Measurements from ENCODE around the gene TNKS2.

Gene TNKS2

DNA sequence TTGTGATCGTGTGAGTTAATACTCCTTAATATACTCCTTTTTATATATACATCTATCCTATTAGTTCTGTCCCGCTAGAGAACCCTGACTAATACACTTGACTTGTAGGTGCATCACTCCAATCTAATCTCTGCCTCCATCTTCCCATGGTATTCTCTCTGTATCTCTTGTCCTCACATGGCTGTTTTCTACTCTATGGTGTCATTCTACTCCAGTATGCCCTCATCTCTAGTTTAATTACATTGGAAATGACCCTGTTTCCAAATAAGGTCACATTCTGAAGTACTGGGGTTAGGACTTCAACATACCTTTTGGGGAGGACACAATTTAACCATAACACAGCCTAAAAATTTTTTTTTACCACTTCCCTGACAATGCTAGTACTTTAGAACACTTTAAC lies 25.8 kb upstream of the TNKS2 start:
- H3K9ac ChIP-seq (ENCODE audit: low read length in 5 of 5), result no peak overlapping the region
- no peaks in the 10 kb centered on the region for H3K36me3 ChIP-seq (ENCODE audit: control insufficient read depth in 5 of 5, insufficient read depth in 5 of 5, low read length in 5 of 5)

GRCh38 chr10:91772869-91773268 lies 25.4 kb upstream of the TNKS2 start:
- Histone ChIP-seq H3K4me3 (ENCODE audit: low read depth in 1 of 5, low read length in 5 of 5) (no peak overlapping the region), H3K4me1 (ENCODE audit: control insufficient read depth in 5 of 5, insufficient read depth in 5 of 5, low read length in 5 of 5) (no peaks in the 10 kb centered on the region), H3K27ac (ENCODE audit: low read depth, low read length) (no peak overlapping the region), H3K9ac (ENCODE audit: low read length in 5 of 5) (no peak overlapping the region), H3K27me3 (ENCODE audit: control insufficient read depth in 5 of 5, insufficient read depth in 4 of 5, low read length in 5 of 5) (peaks cover 0 to 4% (median 0%) of the 10 kb centered on the region in 5 donors), H3K36me3 (ENCODE audit: control insufficient read depth in 5 of 5, insufficient read depth in 5 of 5, low read length in 5 of 5) (no peaks in the 10 kb centered on the region), H3K9me3 (ENCODE audit: control insufficient read depth in 5 of 5, low read length in 5 of 5) (no peaks in the 10 kb centered on the region)

More for the DNA sequence above, 25.8 kb upstream of the TNKS2 start:
- Histone ChIP-seq H3K4me1 (ENCODE audit: control insufficient read depth in 5 of 5, insufficient read depth in 5 of 5, low read length in 5 of 5) (no peaks in the 10 kb centered on the region), H3K27me3 (ENCODE audit: control insufficient read depth in 5 of 5, insufficient read depth in 4 of 5, low read length in 5 of 5) (peaks cover 0 to 4% (median 0%) of the 10 kb centered on the region in 5 donors), H3K9me3 (ENCODE audit: control insufficient read depth in 5 of 5, low read length in 5 of 5) (no peaks in the 10 kb centered on the region), H3K4me3 (ENCODE audit: low read depth in 1 of 5, low read length in 5 of 5) (no peak overlapping the region), H3K27ac (ENCODE audit: low read depth, low read length) (no peak overlapping the region)

DNA sequence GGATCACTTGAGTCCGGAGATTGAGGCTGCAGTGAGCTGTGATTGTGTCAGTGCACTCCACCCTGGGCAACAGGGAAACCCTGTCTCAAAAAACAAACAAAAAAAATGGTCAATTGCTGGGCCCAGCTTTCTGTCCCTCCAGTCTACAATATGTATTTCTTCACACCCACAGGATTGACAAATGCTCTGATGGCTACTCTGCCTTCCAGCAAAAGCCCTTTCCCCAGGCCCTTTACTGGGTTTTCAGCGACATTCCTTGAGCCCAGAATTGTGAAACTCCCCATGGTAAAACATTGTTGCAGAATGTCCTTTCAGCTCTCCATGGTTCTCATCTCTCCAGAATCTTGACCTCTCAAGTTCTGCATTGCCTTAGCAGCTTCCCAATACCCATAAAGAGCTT lies 23.7 kb upstream of the TNKS2 start:
- Histone ChIP-seq H3K4me1 (ENCODE audit: control insufficient read depth in 5 of 5, insufficient read depth in 5 of 5, low read length in 5 of 5) (no peaks in the 10 kb centered on the region), H3K36me3 (ENCODE audit: control insufficient read depth in 5 of 5, insufficient read depth in 5 of 5, low read length in 5 of 5) (no peaks in the 10 kb centered on the region), H3K9me3 (ENCODE audit: control insufficient read depth in 5 of 5, low read length in 5 of 5) (no peaks in the 10 kb centered on the region), H3K27ac (ENCODE audit: low read depth, low read length) (no peak overlapping the region), H3K4me3 (ENCODE audit: low read depth in 1 of 5, low read length in 5 of 5) (no peak overlapping the region), H3K9ac (ENCODE audit: low read length in 5 of 5) (no peak overlapping the region), H3K27me3 (ENCODE audit: control insufficient read depth in 5 of 5, insufficient read depth in 4 of 5, low read length in 5 of 5) (peaks cover 0 to 4% (median 0%) of the 10 kb centered on the region in 5 donors)

- Histone ChIP-seq H3K27me3 (ENCODE audit: control insufficient read depth in 5 of 5, insufficient read depth in 4 of 5, low read length in 5 of 5) (peaks cover 0 to 4% (median 0%) of the 10 kb centered on the region in 5 donors), H3K9me3 (ENCODE audit: control insufficient read depth in 5 of 5, low read length in 5 of 5) (no peaks in the 10 kb centered on the region), H3K27ac (ENCODE audit: low read depth, low read length) (no peak overlapping the region)
Observed at GRCh38 chr10:91775731-91776130, 22.5 kb upstream of the TNKS2 start.

DNA sequence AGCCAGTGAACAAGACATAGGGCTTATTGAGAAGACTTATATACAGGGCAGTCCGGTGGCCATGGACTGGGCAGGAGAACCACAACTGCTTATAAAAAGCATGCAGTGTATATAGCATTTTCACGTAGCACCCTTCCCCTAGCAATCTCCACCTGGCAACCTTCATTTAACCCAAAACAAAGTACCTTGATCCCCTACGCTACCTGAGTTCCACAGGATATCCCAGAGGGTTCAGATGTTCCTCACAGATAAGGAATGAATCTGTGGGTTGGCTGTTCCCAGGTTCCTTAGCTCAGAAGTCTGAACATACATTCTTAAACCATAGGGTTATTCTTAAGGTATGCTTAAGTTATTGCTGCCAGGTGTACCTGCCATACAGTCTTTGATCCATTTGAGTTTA lies 22.0 kb upstream of the TNKS2 start:
- Histone ChIP-seq H3K9ac (ENCODE audit: low read length in 5 of 5) (no peak overlapping the region), H3K36me3 (ENCODE audit: control insufficient read depth in 5 of 5, insufficient read depth in 5 of 5, low read length in 5 of 5) (no peaks in the 10 kb centered on the region), H3K4me1 (ENCODE audit: control insufficient read depth in 5 of 5, insufficient read depth in 5 of 5, low read length in 5 of 5) (no peaks in the 10 kb centered on the region), H3K27ac (ENCODE audit: low read depth, low read length) (no peak overlapping the region), H3K27me3 (ENCODE audit: control insufficient read depth in 5 of 5, insufficient read depth in 4 of 5, low read length in 5 of 5) (peaks cover 0 to 4% (median 0%) of the 10 kb centered on the region in 5 donors), H3K4me3 (ENCODE audit: low read depth in 1 of 5, low read length in 5 of 5) (no peak overlapping the region), H3K9me3 (ENCODE audit: control insufficient read depth in 5 of 5, low read length in 5 of 5) (no peaks in the 10 kb centered on the region)

More at GRCh38 chr10:91775731-91776130, 22.5 kb upstream of the TNKS2 start:
- Histone ChIP-seq H3K9ac (ENCODE audit: low read length in 5 of 5) (no peak overlapping the region), H3K36me3 (ENCODE audit: control insufficient read depth in 5 of 5, insufficient read depth in 5 of 5, low read length in 5 of 5) (no peaks in the 10 kb centered on the region), H3K4me3 (ENCODE audit: low read depth in 1 of 5, low read length in 5 of 5) (no peak overlapping the region), H3K4me1 (ENCODE audit: control insufficient read depth in 5 of 5, insufficient read depth in 5 of 5, low read length in 5 of 5) (no peaks in the 10 kb centered on the region)

DNA sequence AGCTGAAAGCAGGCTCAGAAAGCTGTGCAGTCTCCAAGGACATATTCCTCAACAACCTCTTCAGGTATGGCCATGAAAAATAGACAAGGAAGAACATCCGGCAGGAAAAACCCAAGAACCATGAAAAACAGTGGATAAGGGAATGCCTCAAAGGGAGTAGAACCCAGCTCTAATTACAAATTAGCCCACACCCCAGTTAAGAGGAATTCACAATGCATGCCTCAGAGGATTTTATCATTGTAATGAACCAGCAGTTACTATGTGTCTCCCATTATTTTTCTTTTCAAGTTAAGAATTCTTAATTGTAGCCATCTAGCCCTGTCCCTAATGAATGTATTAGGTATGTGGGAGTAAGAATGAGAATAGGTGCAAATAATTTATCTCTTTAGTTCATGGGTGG lies 19.7 kb upstream of the TNKS2 start:
- H3K9ac ChIP-seq (ENCODE audit: low read length in 5 of 5), result no peak overlapping the region
- H3K27me3 ChIP-seq (ENCODE audit: control insufficient read depth in 5 of 5, insufficient read depth in 4 of 5, low read length in 5 of 5), result peaks cover 0 to 4% (median 0%) of the 10 kb centered on the region in 5 donors
- H3K4me3 ChIP-seq (ENCODE audit: low read depth in 1 of 5, low read length in 5 of 5), result no peak overlapping the region
- no peaks in the 10 kb centered on the region for H3K4me1 ChIP-seq (ENCODE audit: control insufficient read depth in 5 of 5, insufficient read depth in 5 of 5, low read length in 5 of 5)
- H3K36me3 ChIP-seq (ENCODE audit: control insufficient read depth in 5 of 5, insufficient read depth in 5 of 5, low read length in 5 of 5), result no peaks in the 10 kb centered on the region
- H3K27ac ChIP-seq (ENCODE audit: low read depth, low read length), result no peak overlapping the region
- H3K9me3 ChIP-seq (ENCODE audit: control insufficient read depth in 5 of 5, low read length in 5 of 5), result no peaks in the 10 kb centered on the region

- no peak overlapping the region for H3K27ac ChIP-seq (ENCODE audit: low read depth, low read length)
- no peaks in the 10 kb centered on the region for H3K4me1 ChIP-seq (ENCODE audit: control insufficient read depth in 5 of 5, insufficient read depth in 5 of 5, low read length in 5 of 5)
- no peaks in the 10 kb centered on the region for H3K36me3 ChIP-seq (ENCODE audit: control insufficient read depth in 5 of 5, insufficient read depth in 5 of 5, low read length in 5 of 5)
- no peak overlapping the region for H3K9ac ChIP-seq (ENCODE audit: low read length in 5 of 5)
- no peak overlapping the region for H3K4me3 ChIP-seq (ENCODE audit: low read depth in 1 of 5, low read length in 5 of 5)
- H3K9me3 ChIP-seq (ENCODE audit: control insufficient read depth in 5 of 5, low read length in 5 of 5), result no peaks in the 10 kb centered on the region
- peaks cover 0 to 4% (median 0%) of the 10 kb centered on the region in 5 donors for H3K27me3 ChIP-seq (ENCODE audit: control insufficient read depth in 5 of 5, insufficient read depth in 4 of 5, low read length in 5 of 5)
Observed at GRCh38 chr10:91779011-91779605, 19.1 kb upstream of the TNKS2 start.

- Histone ChIP-seq H3K4me3 (ENCODE audit: low read depth in 1 of 5, low read length in 5 of 5) (no peak overlapping the region), H3K27me3 (ENCODE audit: control insufficient read depth in 5 of 5, insufficient read depth in 4 of 5, low read length in 5 of 5) (peaks cover 0 to 2% (median 0%) of the 10 kb centered on the region in 5 donors)
Observed at GRCh38 chr10:91782539-91782938, 15.7 kb upstream of the TNKS2 start.

DNA sequence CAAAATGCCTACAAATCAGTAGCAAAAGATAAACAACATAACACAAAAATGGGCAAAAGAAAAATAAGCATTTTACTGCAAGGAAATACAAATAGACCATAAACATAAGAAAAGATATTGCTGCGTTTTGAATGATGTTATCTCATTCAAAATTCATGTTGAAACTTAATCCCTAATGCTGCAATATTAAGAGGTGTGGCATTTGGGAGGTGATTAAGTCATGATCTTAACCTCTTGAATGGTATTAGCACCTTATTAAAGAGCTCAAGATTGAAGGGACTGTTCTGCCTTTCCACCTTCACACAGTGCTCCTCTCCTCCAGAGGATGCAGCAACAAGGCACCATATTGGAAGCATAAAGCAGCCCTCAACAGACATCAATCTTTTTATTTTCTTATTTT lies 12.4 kb upstream of the TNKS2 start:
- Histone ChIP-seq H3K27me3 (ENCODE audit: control insufficient read depth in 5 of 5, insufficient read depth in 4 of 5, low read length in 5 of 5) (peaks cover 0 to 3% (median 0%) of the 10 kb centered on the region in 5 donors), H3K4me1 (ENCODE audit: control insufficient read depth in 5 of 5, insufficient read depth in 5 of 5, low read length in 5 of 5) (no peaks in the 10 kb centered on the region), H3K27ac (ENCODE audit: low read depth, low read length) (no peak overlapping the region), H3K9ac (ENCODE audit: low read length in 5 of 5) (no peak overlapping the region), H3K36me3 (ENCODE audit: control insufficient read depth in 5 of 5, insufficient read depth in 5 of 5, low read length in 5 of 5) (no peaks in the 10 kb centered on the region), H3K4me3 (ENCODE audit: low read depth in 1 of 5, low read length in 5 of 5) (no peak overlapping the region), H3K9me3 (ENCODE audit: control insufficient read depth in 5 of 5, low read length in 5 of 5) (no peaks in the 10 kb centered on the region)

More at GRCh38 chr10:91782539-91782938, 15.7 kb upstream of the TNKS2 start:
- H3K4me1 ChIP-seq (ENCODE audit: control insufficient read depth in 5 of 5, insufficient read depth in 5 of 5, low read length in 5 of 5), result no peaks in the 10 kb centered on the region
- no peaks in the 10 kb centered on the region for H3K36me3 ChIP-seq (ENCODE audit: control insufficient read depth in 5 of 5, insufficient read depth in 5 of 5, low read length in 5 of 5)
- H3K27ac ChIP-seq (ENCODE audit: low read depth, low read length), result no peak overlapping the region
- H3K9ac ChIP-seq (ENCODE audit: low read length in 5 of 5), result no peak overlapping the region
- H3K9me3 ChIP-seq (ENCODE audit: control insufficient read depth in 5 of 5, low read length in 5 of 5), result no peaks in the 10 kb centered on the region

- no peak overlapping the region for H3K4me3 ChIP-seq (ENCODE audit: low read depth in 1 of 5, low read length in 5 of 5)
- H3K27me3 ChIP-seq (ENCODE audit: control insufficient read depth in 5 of 5, insufficient read depth in 4 of 5, low read length in 5 of 5), result peaks cover 0 to 3% (median 0%) of the 10 kb centered on the region in 5 donors
- no peaks in the 10 kb centered on the region for H3K4me1 ChIP-seq (ENCODE audit: control insufficient read depth in 5 of 5, insufficient read depth in 5 of 5, low read length in 5 of 5)
- no peak overlapping the region for H3K9ac ChIP-seq (ENCODE audit: low read length in 5 of 5)
- H3K9me3 ChIP-seq (ENCODE audit: control insufficient read depth in 5 of 5, low read length in 5 of 5), result no peaks in the 10 kb centered on the region
- no peaks in the 10 kb centered on the region for H3K36me3 ChIP-seq (ENCODE audit: control insufficient read depth in 5 of 5, insufficient read depth in 5 of 5, low read length in 5 of 5)
- no peak overlapping the region for H3K27ac ChIP-seq (ENCODE audit: low read depth, low read length)
Observed at GRCh38 chr10:91787258-91787657, 11.0 kb upstream of the TNKS2 start.
